ENCODE measurements around the gene PRPF39.

DNA sequence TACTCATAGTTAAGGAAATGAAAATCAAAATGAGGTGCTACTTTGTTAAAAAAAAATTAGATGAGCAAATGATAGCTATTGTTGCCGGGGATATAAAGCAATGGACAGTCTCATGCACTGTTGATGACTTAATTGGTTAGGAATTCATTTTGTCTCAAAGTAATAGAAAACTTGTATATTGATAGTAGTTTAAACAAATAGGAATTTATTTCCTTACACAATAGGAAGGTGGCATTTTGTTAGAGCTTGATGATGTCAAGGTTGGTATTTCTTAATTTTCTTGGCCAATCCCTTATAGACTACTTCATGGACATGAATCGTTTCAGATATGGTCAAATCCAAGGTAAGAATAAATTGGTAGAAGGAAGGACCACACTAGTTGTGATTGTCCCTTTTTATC lies 7.8 kb downstream of the PRPF39 start:
- TF ChIP-seq, protein P1, sequence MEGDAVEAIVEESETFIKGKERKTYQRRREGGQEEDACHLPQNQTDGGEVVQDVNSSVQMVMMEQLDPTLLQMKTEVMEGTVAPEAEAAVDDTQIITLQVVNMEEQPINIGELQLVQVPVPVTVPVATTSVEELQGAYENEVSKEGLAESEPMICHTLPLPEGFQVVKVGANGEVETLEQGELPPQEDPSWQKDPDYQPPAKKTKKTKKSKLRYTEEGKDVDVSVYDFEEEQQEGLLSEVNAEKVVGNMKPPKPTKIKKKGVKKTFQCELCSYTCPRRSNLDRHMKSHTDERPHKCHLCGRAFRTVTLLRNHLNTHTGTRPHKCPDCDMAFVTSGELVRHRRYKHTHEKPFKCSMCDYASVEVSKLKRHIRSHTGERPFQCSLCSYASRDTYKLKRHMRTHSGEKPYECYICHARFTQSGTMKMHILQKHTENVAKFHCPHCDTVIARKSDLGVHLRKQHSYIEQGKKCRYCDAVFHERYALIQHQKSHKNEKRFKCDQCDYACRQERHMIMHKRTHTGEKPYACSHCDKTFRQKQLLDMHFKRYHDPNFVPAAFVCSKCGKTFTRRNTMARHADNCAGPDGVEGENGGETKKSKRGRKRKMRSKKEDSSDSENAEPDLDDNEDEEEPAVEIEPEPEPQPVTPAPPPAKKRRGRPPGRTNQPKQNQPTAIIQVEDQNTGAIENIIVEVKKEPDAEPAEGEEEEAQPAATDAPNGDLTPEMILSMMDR (IDR thresholded peaks at IDR 0.05; ENCODE audit: low read depth, low read length, missing input control) = no peak
- TF ChIP-seq, protein P2, sequence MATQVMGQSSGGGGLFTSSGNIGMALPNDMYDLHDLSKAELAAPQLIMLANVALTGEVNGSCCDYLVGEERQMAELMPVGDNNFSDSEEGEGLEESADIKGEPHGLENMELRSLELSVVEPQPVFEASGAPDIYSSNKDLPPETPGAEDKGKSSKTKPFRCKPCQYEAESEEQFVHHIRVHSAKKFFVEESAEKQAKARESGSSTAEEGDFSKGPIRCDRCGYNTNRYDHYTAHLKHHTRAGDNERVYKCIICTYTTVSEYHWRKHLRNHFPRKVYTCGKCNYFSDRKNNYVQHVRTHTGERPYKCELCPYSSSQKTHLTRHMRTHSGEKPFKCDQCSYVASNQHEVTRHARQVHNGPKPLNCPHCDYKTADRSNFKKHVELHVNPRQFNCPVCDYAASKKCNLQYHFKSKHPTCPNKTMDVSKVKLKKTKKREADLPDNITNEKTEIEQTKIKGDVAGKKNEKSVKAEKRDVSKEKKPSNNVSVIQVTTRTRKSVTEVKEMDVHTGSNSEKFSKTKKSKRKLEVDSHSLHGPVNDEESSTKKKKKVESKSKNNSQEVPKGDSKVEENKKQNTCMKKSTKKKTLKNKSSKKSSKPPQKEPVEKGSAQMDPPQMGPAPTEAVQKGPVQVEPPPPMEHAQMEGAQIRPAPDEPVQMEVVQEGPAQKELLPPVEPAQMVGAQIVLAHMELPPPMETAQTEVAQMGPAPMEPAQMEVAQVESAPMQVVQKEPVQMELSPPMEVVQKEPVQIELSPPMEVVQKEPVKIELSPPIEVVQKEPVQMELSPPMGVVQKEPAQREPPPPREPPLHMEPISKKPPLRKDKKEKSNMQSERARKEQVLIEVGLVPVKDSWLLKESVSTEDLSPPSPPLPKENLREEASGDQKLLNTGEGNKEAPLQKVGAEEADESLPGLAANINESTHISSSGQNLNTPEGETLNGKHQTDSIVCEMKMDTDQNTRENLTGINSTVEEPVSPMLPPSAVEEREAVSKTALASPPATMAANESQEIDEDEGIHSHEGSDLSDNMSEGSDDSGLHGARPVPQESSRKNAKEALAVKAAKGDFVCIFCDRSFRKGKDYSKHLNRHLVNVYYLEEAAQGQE (IDR thresholded peaks at IDR 0.05) = no peak
- TF ChIP-seq, protein P3, sequence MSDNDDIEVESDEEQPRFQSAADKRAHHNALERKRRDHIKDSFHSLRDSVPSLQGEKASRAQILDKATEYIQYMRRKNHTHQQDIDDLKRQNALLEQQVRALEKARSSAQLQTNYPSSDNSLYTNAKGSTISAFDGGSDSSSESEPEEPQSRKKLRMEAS (IDR thresholded peaks at IDR 0.05) = no peak
- no peak for TF ChIP-seq FOXA1 (IDR thresholded peaks at IDR 0.05)
- TF ChIP-seq YY1 (IDR thresholded peaks at IDR 0.05) = no peak

All from liver (tissue), 2 donors.